ENCODE data around the gene DBI.
"Not testable (repeated sequence)": the region's sequence is repeated elsewhere in the genome, so short reads cannot be mapped to it uniquely, and the experiment has no call there.

DBI gene

DNA sequence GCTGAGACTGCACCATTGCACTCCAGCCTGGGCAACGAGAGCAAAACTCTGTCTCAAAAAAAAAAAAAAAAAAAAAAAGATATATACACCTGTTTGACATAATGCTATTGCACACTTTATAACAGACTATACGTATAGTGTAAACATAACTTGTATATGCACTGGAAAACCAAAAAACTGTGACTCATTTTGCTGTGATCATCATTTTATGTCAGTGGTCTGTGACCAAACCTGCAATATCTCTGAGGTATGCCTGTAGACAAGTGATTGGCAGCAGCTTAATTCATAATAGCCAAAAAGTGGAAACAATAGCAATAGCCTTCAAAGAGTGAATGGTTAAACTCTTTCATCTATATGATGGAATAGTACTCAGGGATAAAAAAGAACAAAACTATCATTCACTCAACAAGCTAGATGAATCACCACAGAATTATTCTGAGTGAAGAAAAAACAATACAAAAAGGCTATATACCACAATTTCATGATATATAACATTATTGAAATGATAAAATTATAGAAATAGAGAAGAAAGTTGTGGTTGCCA is 6.3 kb upstream of the DBI start:
- FAIRE-seq (no peak), DNase-seq (ENCODE audit: extremely low spot score, insufficient read length, low read depth) (no peak)

DNA sequence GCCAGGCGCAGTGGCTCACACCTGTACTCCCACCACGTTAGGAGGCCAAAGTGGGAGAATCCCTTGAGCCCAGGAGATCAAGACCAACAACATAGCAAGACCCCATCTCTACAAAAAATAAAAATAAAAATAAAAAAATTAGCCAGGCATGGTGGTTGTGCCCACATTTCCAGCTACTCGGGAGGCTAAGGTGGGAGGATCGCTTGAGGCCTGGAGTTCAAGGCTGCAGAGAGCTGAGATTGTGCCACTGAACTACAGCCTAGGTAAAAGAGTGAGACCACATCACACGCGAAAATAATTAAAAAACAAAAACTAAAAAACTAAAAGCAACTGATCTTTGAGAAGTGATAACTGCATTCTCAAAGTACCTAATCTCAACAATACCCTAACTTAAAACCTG is 2.0 kb upstream of the DBI start:
- no peak for DNase-seq (ENCODE audit: extremely low spot score, insufficient read length, low read depth)
- no peak for FAIRE-seq

DNA sequence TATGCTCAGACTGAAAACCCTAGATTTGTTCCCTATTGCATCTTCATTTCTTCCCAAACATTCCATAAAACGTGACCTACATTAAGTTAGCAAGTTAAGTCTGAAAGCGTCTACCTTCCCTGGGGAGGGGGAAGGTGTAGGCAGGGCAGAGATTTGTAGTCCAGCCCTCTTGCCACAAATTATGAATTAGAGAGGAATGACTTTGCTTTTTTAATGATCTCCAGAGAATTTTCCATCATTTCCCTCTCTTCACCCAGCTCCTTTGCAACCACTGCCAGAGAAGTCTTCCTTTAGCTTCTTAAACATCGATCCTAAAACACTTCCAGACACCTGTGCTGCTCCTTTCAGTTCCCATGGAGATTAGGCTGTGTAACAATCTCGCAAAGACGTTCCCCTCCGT is 1.3 kb upstream of the DBI start:
- FAIRE-seq (no peak), DNase-seq (ENCODE audit: extremely low spot score, insufficient read length, low read depth) (no peak)

DNA sequence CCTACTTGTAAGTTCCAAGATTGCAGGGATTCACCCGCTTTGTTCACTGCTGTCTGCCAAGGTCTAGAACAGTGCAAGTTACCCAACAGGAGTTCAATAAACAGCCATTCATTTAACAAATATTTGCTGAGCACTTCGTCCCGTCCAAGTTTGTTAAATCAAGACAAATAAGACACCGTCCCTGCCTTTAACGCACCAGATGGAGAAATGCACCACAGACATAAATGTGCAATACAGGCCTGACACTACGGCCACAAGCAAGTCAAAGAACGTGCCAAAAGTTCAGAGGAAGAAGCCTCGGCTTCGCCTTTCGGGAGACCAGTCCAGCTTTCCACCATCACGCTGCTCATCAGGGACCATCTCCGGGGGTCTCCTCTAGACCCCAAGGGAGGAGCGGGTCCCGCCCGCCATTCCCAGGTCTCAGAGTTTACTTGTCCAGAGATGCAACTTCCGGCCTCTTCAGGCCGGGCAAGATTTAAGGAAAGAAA is 572 bp upstream of the DBI start:
- no peak for DNase-seq (ENCODE audit: extremely low spot score, insufficient read length, low read depth)

DNA sequence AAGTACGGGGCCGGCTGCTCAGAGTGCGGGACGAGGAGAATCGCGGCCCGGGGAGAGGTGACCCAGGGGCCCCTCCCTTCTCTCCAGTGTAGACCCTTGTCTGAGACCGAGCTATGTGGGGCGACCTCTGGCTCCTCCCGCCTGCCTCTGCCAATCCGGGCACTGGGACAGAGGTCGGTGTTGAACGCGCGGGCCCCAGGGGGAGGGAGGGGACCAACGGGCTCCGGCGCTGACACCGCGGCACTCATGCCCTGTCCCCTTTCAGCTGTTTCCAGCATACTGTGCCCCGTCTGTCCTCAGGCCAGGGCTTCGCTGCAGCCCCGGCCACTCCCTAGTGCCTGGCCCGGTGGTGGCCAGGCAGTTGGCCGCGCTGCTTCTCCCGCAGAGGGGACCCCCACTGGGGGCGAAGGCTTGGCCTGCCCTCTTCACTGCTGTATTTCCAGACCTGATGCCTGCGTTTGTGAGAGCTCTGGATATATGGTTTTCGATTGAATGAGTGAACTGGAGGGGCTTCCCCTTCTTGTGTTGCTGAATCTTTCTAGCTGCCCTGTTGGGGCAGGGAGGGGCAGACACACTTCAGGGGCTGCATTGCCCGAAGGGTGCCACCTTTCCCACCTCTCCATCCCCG is 809 bp downstream of the DBI start:
- DNase-seq (ENCODE audit: extremely low spot score, insufficient read length, low read depth): no peak
- no peak for FAIRE-seq

More for the DNA sequence above, 572 bp upstream of the DBI start:
- no peak for FAIRE-seq

DNA sequence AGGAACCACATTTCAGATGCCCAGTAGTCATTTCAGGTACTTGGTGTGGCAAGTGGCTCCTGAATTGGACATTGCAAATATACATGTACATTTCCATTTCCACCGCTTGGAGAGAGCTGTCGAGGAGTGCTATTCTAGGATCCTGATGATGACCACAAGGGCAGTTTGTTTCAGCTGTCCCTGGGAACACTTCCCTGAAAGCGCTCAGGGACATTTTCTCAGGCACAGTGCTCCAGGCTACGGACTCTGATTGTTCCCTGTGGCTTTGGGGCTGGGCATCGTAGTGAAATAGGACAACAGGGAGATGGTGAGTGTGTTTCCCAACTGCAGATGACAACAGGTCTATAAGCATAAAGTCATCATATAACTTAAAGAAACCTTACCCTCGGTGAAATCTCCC is 3.1 kb downstream of the DBI start:
- FAIRE-seq (no peak), DNase-seq (ENCODE audit: extremely low spot score, insufficient read length, low read depth) (no peak)

DNA sequence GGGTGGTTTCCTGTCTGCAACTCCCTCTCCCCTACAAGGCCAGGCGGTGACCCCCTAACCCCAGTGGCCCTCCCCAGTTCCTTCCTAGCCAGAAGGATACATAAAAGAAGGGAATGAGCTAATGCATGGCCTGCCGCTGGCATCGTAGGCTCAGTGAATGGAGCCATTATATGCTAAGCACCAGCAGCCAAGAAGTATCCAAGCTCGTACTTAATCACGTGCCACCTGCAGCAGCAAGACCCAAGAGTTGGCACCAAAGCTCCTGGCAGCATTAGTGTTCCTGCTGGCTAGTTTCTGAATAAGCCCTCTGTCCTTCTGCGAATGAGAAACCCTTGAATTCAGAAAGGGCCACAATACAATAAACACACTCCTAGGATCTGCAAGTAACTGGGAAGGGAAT is 4.3 kb downstream of the DBI start:
- DNase-seq (ENCODE audit: extremely low spot score, insufficient read length, low read depth) (no peak), FAIRE-seq (no peak)

DNA sequence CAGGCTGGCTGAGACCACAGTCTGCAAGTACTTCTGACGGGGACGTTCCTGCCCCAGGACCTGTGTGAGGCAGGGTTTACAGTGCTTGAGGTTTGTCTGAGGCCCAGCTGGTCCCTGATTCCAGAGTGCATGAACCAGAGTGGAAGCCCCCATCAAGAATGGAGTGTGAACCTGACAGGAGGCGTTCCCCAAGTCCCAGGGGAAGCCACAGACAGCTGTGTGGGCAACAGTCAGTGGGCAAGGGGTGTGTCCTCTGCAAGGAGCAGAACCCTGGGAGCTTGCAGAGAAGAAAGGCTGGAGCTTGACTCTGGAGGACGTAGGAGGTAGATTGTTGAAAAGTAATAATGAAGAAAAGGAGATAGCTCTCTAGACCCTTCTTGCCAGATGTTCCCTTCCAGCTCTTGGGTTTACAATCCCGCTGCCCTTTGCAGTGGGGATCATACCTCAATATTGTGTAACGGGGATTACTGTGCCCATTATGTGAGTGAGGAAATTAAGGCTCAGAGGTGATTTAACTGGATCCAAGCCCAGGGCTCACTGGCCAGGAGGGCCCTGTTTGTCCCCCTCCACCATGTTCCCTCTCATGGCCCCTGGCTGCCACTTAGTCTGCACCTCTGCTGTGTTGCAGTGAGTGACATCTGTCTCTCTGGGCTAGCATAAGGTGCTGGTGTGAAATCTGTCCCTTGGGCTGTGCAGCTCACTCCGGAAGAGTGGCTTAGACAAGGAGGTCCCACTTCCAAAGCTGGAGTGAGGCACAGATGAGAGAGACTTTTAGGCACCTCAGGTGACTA is 6.2 kb downstream of the DBI start:
- DNase-seq (ENCODE audit: extremely low spot score, insufficient read length, low read depth): no peak
- no peak for FAIRE-seq

DNA sequence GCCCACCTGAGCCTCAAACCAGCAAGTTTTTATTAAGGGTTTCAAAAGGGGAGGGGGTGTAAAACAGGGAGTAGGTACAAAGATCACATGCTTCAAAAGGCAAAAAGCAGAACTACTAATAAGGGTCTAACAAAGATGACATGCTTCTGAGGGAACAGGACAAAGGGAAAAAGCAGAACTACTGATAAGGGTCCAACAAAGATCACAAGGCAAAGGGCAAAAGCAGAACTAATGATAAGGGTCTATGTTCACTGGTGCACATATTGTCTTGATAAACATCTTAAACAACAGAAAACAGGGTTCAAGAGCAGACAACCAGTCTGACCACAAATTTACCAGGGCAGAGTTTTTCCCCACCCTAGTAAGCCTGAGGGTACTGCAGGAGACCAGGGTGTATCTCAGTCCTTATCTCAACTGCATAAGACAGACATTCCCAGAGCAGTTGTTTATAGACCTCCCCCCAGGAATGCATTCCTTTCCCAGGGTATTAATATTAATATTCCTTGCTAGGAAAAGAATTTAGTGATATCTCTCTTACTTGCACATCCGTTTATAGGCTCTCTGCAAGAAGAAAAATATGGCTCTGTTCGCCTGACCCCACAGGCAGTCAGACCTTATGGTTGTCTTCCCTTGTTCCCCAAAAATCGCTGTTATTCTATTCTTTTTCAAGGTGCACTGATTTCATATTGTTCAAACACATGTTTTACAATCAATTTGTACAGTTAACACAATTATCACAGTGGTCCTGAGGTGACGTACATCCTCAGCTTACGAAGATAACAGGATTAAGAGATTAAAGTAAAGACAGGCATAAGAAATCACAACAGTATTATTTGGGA is 7.3 kb downstream of the DBI start:
- not testable (repeated sequence) for FAIRE-seq; DNase-seq (ENCODE audit: extremely low spot score, insufficient read length, low read depth)

DNA sequence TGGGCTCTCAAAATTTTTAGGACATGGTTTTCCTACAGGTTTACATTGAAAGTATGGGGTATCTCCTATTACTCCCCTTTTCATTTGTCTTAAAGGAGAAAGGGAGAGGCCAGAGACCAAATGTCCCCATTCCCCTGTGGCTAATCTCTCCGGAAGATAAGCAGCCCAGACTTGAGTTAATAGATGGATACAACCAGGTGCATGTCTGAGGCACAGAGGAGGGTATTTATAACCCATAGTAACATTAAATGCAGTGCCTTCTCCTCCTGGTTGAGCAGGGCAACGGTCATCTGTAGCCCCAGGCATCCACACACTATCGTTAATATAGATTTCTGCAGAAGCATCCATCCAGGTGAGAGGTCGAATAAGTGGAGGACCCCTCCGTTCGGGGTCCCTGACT is 9.6 kb downstream of the DBI start:
- not testable (repeated sequence) for DNase-seq (ENCODE audit: extremely low spot score, insufficient read length, low read depth)

DNA sequence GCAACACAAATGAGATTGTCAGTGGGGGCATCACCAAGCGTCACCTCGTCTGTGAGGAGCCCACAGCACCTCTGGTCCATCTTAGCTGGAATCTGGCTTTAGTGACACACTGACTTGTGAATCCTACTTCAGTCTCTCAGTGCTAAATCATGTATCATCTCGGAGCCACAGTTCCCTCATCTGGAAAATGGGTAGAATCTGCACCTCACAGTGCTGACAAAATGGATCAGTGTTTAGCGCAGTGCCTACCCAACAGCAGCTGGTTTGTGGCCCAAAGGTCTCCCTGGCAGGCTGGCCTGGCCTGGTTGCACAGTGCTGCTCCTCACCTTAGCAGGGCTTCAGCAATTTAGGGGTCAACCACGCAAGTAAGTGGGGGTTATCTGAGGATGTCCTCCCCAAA is 10.0 kb downstream of the DBI start:
- FAIRE-seq: no peak
- no peak for DNase-seq (ENCODE audit: extremely low spot score, insufficient read length, low read depth)

More for the DNA sequence above, 9.6 kb downstream of the DBI start:
- FAIRE-seq: not testable (repeated sequence)

DNA sequence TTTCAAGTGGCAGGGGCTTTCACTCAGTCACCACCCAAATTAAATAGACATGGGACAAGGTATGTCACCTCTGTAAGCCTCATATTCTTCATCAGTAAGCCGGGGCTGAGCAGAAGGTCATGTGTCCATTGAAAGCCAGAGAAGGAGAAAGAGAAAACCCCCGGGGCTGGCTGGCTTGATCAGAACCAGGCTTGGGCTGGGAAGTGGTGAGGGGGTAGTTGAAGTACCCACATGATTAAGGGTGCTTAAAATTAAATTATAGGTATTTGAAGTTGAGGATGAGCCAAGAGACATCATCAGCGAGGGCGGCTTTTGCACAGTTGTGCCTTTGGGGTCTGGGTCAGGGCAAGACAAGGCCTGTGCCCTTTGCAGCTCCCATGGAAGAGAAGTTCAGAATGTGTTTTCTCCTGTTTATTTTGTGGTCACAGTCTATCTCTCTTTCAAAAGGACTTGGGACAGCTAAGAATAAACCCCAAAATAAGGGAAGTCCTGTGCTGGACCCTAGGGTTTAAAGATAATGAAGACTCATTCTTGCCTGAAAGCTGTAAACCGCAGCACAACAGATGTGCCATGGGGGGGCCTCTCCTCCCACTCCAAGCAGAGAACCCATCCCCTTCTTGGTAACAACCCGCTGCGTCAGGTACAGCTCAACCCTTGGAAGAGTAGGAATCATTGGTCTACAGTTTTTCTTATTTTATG is 10.7 kb downstream of the DBI start:
- FAIRE-seq (no peak), DNase-seq (ENCODE audit: extremely low spot score, insufficient read length, low read depth) (no peak)

DNA sequence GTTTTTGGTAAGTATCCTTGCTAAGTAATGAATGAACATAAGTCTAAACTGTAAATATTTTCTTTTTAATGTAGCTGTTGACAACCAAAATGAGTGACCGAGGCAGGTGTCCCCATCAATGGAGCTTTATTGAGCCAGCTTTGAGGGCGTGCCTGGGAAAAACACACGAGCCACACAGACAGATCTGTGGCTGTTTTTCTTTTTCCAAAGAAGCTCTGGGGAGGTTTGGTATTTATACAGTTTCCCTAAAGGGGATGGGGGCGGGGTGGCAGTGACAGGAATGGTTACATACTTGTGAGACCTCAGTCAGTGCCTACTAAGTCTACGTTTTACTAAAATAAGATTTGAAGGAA is 11.2 kb downstream of the DBI start:
- FAIRE-seq (no peak), DNase-seq (ENCODE audit: extremely low spot score, insufficient read length, low read depth) (no peak)

DNA sequence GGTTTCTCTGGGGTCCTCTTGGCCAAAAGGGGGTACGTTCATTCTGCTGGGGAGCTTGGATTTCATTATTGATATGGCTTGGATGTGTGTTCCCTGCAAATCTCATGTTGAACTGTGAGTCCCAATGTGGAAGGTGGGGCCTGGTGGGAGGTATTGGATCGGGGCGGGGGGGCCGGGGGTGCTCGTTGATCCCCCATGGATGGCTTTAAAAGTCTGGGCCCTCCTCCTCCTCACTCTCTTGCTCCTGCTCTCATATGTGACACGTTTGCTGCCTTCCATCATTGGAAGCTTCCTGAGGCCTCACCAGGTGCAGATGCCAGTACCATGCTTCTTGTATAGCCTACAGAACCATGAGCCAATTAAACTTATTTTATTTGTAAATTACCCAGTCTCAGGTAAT is 11.8 kb downstream of the DBI start:
- no peak for FAIRE-seq

DNA sequence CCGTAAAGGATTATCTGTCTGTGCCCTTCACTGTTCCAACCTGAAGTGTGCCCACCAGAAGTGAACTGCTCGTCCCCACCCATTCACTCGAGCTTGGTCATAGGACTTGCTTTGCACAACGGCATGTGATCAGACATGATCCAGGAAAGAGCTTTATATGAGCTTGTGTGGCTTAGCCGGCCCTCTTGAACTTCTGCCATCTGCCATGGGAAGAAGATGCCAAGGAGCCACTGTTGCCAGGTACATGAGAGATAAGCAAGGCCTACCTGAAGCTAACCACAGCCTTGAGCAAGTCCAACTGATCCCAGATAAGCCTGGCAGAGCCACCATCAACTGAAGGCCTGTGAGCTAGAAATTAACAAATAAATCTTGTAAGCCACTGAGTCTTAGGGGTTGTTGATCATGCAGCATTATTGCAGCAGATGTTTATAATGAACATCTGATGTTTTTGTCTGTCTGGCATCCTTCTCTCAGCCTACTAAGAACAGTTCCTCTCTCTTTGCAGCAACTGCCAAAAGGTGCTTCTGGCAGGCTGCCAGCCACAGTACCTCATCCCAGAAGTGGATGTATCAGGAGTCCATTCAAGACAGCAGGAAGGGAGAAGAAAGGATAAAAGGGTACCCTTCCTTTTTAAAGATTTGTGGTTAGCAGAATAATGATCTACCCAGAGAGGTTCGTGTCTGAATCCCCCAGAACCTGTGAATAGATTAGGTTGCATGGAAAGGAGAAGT is 16.8 kb downstream of the DBI start:
- DNase-seq (ENCODE audit: extremely low spot score, insufficient read length, low read depth) (no peak), FAIRE-seq (peak; percentile 29)

More for the DNA sequence above, 11.8 kb downstream of the DBI start:
- DNase-seq (ENCODE audit: extremely low spot score, insufficient read length, low read depth): no peak

DNA sequence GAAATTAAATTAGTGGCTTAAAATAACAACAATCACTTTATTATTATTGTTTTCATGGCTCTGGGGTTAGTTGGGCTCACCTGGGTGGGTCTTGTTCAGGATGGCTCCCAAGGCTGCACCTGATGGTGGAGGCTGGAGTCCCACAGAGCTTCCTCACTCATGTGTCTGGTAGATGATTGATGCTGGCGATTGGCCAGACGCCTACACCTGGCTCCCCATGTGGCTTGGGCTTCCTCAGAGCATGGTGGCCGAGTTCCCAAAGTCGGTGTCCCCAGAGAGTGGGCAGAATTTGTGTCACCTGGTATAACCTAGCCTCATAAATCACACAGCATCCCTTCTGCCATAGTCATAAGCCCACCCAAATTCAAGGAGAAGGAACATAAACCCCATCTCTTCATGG is 18.2 kb downstream of the DBI start:
- DNase-seq (ENCODE audit: extremely low spot score, insufficient read length, low read depth): no peak

DNA sequence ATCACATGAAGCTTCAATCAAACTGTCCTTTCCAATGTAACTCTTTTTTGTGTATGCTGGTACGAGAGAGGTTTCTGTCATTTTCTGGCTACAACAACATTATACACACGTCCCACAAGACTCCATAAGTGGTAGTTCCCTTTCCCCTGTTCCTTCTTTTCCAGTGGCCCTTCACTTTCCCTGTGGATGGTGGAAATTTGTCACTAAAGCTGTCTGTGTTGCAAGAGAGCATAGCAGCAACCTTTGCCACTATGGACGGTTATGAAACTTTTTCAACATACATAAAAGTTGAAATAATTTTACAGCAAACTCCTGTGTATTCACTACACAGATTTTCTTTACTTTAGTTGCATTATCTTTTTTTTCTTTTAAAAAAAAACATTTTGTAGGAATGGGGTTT is 18.7 kb downstream of the DBI start:
- no peak for DNase-seq (ENCODE audit: extremely low spot score, insufficient read length, low read depth)
- no peak for FAIRE-seq

More for the DNA sequence above, 18.2 kb downstream of the DBI start:
- FAIRE-seq: no peak

DNA sequence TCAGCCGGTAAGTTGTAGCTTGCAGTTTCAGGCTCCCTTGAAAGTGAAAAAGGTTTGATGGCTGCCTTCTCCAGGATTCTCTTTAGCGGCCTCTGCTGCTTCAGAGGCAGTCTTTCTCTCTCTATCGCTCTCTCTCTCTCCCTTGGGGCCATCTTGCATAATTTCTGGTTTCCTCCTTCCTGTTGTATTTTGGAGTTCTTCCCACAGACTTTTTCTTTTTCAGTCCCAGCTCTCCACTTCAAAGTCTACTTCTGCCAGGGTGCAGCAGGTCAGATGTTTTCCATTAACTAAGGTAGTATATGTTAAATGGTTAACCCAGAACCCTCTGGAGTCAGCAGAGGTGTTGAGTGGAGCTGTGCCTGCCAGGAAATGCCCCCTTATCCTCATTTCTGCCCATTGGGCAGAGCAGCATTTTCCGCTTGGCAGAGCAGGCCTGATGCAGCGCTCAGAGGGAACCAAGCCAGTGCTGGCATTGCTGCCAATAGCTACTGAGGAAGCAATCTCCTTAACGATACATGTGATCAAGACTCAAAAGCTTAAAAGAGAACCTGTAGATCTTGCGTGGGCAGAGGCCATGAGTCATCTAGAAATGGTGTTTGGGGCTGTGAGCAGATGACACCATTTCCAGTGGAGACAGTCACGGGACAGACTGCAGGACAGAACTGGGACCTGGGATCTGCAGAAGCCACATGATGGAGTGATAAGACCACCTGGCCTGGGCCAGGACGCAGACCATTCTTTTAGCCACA is 20.8 kb downstream of the DBI start:
- DNase-seq (ENCODE audit: extremely low spot score, insufficient read length, low read depth): peak; percentile 59
- peak; percentile 90 for FAIRE-seq

Data from GM18507 (cell line).